Measurements from ENCODE around the gene MAST4.

MAST4 gene

GRCh38 chr5:66862020-66862419, 265.8 kb downstream of the MAST4 start:
- no peak overlapping the region for H3K4me3 ChIP-seq (ENCODE audit: low read depth, low read length)
- H3K27ac ChIP-seq = no peak overlapping the region
- in situ Hi-C loops (cut with HindIII; ENCODE audit: low pct_ligation_motif_present, low sequenced_read_pairs) = no loop called here
- no peaks in the 10 kb centered on the region for H3K36me3 ChIP-seq (replicated peaks)
- DNase-seq = no peak
- TF ChIP-seq CTCF (IDR thresholded peaks at IDR 0.05; ENCODE audit: low read depth, low read length, missing control alignments) = no peak
- H3K27me3 ChIP-seq (replicated peaks) = no peaks in the 10 kb centered on the region

- no peak for DNase-seq
- peak; percentile 3 for TF ChIP-seq CTCF (IDR thresholded peaks at IDR 0.05; ENCODE audit: low read depth, low read length, missing control alignments)
- Histone ChIP-seq H3K36me3 (replicated peaks) (no peaks in the 10 kb centered on the region), H3K4me3 (ENCODE audit: low read depth, low read length) (no peak overlapping the region), H3K27ac (no peak overlapping the region), H3K27me3 (replicated peaks) (no peaks in the 10 kb centered on the region)
- in situ Hi-C loops (cut with HindIII; ENCODE audit: low pct_ligation_motif_present, low sequenced_read_pairs) = no loop called here
Measured at GRCh38 chr5:66863243-66864170, 267.3 kb downstream of the MAST4 start.

- TF ChIP-seq CTCF (IDR thresholded peaks at IDR 0.05; ENCODE audit: low read depth, low read length, missing control alignments) = peak; percentile 91
- Histone ChIP-seq H3K27ac (no peak overlapping the region), H3K27me3 (replicated peaks) (no peaks in the 10 kb centered on the region), H3K36me3 (replicated peaks) (no peaks in the 10 kb centered on the region), H3K4me3 (ENCODE audit: low read depth, low read length) (no peak overlapping the region)
- peak; percentile 76 for DNase-seq
- in situ Hi-C loops (cut with HindIII; ENCODE audit: low pct_ligation_motif_present, low sequenced_read_pairs) = no loop called here
Measured at GRCh38 chr5:66864240-66864884, 268.2 kb downstream of the MAST4 start.

GRCh38 chr5:66867618-66868322, 271.6 kb downstream of the MAST4 start:
- DNase-seq = no peak
- Histone ChIP-seq H3K27me3 (replicated peaks) (no peaks in the 10 kb centered on the region), H3K36me3 (replicated peaks) (no peaks in the 10 kb centered on the region), H3K4me3 (ENCODE audit: low read depth, low read length) (no peak overlapping the region), H3K27ac (no peak overlapping the region)
- TF ChIP-seq CTCF (IDR thresholded peaks at IDR 0.05; ENCODE audit: low read depth, low read length, missing control alignments) = no peak
- in situ Hi-C loops (cut with HindIII; ENCODE audit: low pct_ligation_motif_present, low sequenced_read_pairs) = no loop called here

- no peaks in the 10 kb centered on the region for H3K27me3 ChIP-seq (replicated peaks)
- TF ChIP-seq CTCF (IDR thresholded peaks at IDR 0.05; ENCODE audit: low read depth, low read length, missing control alignments) = no peak
- H3K4me3 ChIP-seq (ENCODE audit: low read depth, low read length) = no peak overlapping the region
- DNase-seq = no peak
- in situ Hi-C loops (cut with HindIII; ENCODE audit: low pct_ligation_motif_present, low sequenced_read_pairs) = no loop called here
- H3K36me3 ChIP-seq (replicated peaks) = no peaks in the 10 kb centered on the region
- H3K27ac ChIP-seq = no peak overlapping the region
Measured at GRCh38 chr5:66869347-66869746, 273.2 kb downstream of the MAST4 start.

Measured in brain microvascular endothelial cell (primary cell).